H1 (cell line): ENCODE results near the gene AIF1L. TPM values are rescaled to one million over a fixed set of nuclear protein-coding genes. Genes with fewer than 3 reads are reported as not detected.
A peak's percentile ranks its signal among the peaks of the same experiment; 100 is the strongest.

Source experiments
- CTCF ChIA-PET: fragments of 300-600 bp; sonication (Branson Sonifier 250); formaldehyde crosslinking; loops from one replicate; lab custom pipeline; 2021; ENCODE audit not compliant: partially characterized antibody; lab: Charles Lee
- POLR2A ChIA-PET: fragments of 300-600 bp; sonication (Branson Sonifier 250); formaldehyde crosslinking; loops from one replicate; lab custom pipeline; 2021; ENCODE audit warnings: inconsistent platforms; ENCODE audit not compliant: partially characterized antibody; lab: Charles Lee
- DNase-seq, 2 experiments: peaks; one replicate each; pipeline versions ENCODE4 v3.0.0 to v3.0.0-alpha.2; 2010 to 2022; ENCODE audit warnings: low spot score in 2 of 2, low read depth in 1 of 2, mixed read lengths in 1 of 2
- FAIRE-seq: peaks from 2 replicates; lab custom pipeline; 2011; peaks lifted over from hg19 to GRCh38; lab: Jason Lieb, UNC
- H2AFZ ChIP-seq: 2 replicates; pipeline ENCODE4 v1.8.1; 2012; ENCODE audit warnings: low read length, inconsistent platforms
- H2AK5ac ChIP-seq: 2 replicates; pipeline ENCODE4 v1.6.1; 2013; ENCODE audit warnings: low read depth, low read length
- H2BK120ac ChIP-seq: replicated peaks from 2 replicates; pipeline ENCODE3; 2013; ENCODE audit warnings: low read depth, low read length, inconsistent platforms
- H2BK12ac ChIP-seq: 2 replicates; pipeline ENCODE4 v1.6.1; 2013; ENCODE audit warnings: low read depth, low read length
- H2BK15ac ChIP-seq: 2 replicates; pipeline ENCODE4 v1.6.1; 2013; ENCODE audit warnings: low read length
- H2BK20ac ChIP-seq: 2 replicates; pipeline ENCODE4 v1.6.1; 2013; ENCODE audit warnings: low read length
- H2BK5ac ChIP-seq: 2 replicates; pipeline ENCODE4 v1.6.1; 2013; ENCODE audit warnings: low read depth, low read length
- H3K14ac ChIP-seq: 2 replicates; pipeline ENCODE4 v1.6.1; 2013; ENCODE audit warnings: inconsistent platforms; ENCODE audit not compliant: insufficient read length
- H3K18ac ChIP-seq: 2 replicates; pipeline ENCODE4 v1.6.1; 2013; ENCODE audit warnings: low read length; ENCODE audit errors: extremely low read depth
- H3K23ac ChIP-seq: 2 replicates; pipeline ENCODE4 v1.6.1; 2013; ENCODE audit warnings: inconsistent platforms; ENCODE audit not compliant: insufficient read length
- H3K23me2 ChIP-seq: 2 replicates; pipeline ENCODE4 v1.6.1; 2013; ENCODE audit warnings: low read depth, low read length
- H3K27ac ChIP-seq: 2 replicates; pipeline ENCODE4 v1.6.1; 2011; ENCODE audit warnings: low read depth, low read length, inconsistent platforms
- H3K27me3 ChIP-seq, 4 experiments: replicated peaks in 1 of 4; 1 replicate in 1 of 4; 2 replicates in 3 of 4; pipeline versions ENCODE4 v1.6.1 to v1.8.1; 2011 to 2013; ENCODE audit warnings: low read length in 3 of 4, mild to moderate bottlenecking in 3 of 4, inconsistent platforms in 2 of 4, mixed read lengths in 2 of 4, moderate library complexity in 1 of 4; ENCODE audit not compliant: control insufficient read depth in 3 of 4, insufficient read depth in 3 of 4; ENCODE audit errors: extremely low read depth in 1 of 4
- H3K36me3 ChIP-seq, 4 experiments: 2 replicates each; pipeline versions ENCODE4 v1.6.1 to v1.8.1; 2011 to 2013; ENCODE audit warnings: mild to moderate bottlenecking in 4 of 4, low read length in 3 of 4, moderate library complexity in 2 of 4, control low read depth in 1 of 4, inconsistent platforms in 1 of 4; ENCODE audit not compliant: insufficient read depth in 4 of 4, control insufficient read depth in 2 of 4
- H3K4ac ChIP-seq: replicated peaks from 2 replicates; pipeline ENCODE3; 2013; ENCODE audit warnings: low read length, low read depth, mixed read lengths, inconsistent platforms; ENCODE audit not compliant: insufficient read length
- H3K4me1 ChIP-seq, 4 experiments: replicated peaks in 1 of 4; 1 replicate in 1 of 4; 2 replicates in 3 of 4; pipeline versions ENCODE4 v1.6.1 to v1.8.1; 2011 to 2013; ENCODE audit warnings: low read length in 3 of 4, inconsistent platforms in 2 of 4, mixed read lengths in 1 of 4; ENCODE audit not compliant: insufficient read depth in 4 of 4, control insufficient read depth in 3 of 4
- H3K4me2 ChIP-seq, 2 experiments: 2 replicates each; pipeline versions ENCODE4 v1.6.1 to v1.8.1; 2011 to 2013; ENCODE audit warnings: low read depth in 2 of 2, low read length in 2 of 2, control low read depth in 1 of 2, inconsistent platforms in 1 of 2, mild to moderate bottlenecking in 1 of 2; ENCODE audit not compliant: insufficient read depth in 1 of 2
- H3K4me3 ChIP-seq, 4 experiments: fragments of 200-600, 300-600 bp in 1 of 4; sonication (generic), shearing (Covaris generic), sonication (Bioruptor Twin) in 1 of 4; 2 replicates each; pipeline versions ENCODE4 v1.5.1 to v1.8.1; 2011 to 2016; ENCODE audit warnings: low read length in 4 of 4, low read depth in 3 of 4, control low read depth in 2 of 4, inconsistent platforms in 2 of 4, mild to moderate bottlenecking in 2 of 4, mixed read lengths in 1 of 4, moderate library complexity in 1 of 4; ENCODE audit not compliant: insufficient read depth in 2 of 4; ENCODE audit errors: extremely low read depth in 1 of 4
- H3K56ac ChIP-seq: replicated peaks from 2 replicates; pipeline ENCODE3; 2013; ENCODE audit warnings: low read depth, mild to moderate bottlenecking, mixed read lengths, low read length, inconsistent platforms; ENCODE audit not compliant: insufficient read length
- H3K79me1 ChIP-seq: 2 replicates; pipeline ENCODE4 v1.6.1; 2013; ENCODE audit warnings: low read depth, low read length, control low read depth
- H3K79me2 ChIP-seq, 2 experiments: 2 replicates each; pipeline versions ENCODE4 v1.6.1 to v1.8.1; 2012 to 2013; ENCODE audit warnings: low read length in 2 of 2, mild to moderate bottlenecking in 2 of 2, inconsistent platforms in 1 of 2; ENCODE audit not compliant: insufficient read depth in 2 of 2, control insufficient read depth in 1 of 2
- H3K9ac ChIP-seq, 4 experiments: replicated peaks in 1 of 4; 1 replicate in 1 of 4; 2 replicates in 3 of 4; pipeline versions ENCODE4 v1.6.1 to v1.8.1; 2011 to 2013; ENCODE audit warnings: low read depth in 3 of 4, low read length in 3 of 4, control low read depth in 2 of 4, mild to moderate bottlenecking in 2 of 4, moderate library complexity in 2 of 4, inconsistent platforms in 1 of 4; ENCODE audit errors: extremely low read depth in 1 of 4
- H3K9me3 ChIP-seq, 2 experiments: 2 replicates each; pipeline versions ENCODE4 v1.6.1 to v1.8.1; 2012 to 2013; ENCODE audit warnings: mild to moderate bottlenecking in 2 of 2, moderate library complexity in 2 of 2, control low read depth in 1 of 2, inconsistent platforms in 1 of 2, low read depth in 1 of 2, low read length in 1 of 2, mixed read lengths in 1 of 2; ENCODE audit not compliant: insufficient read depth in 2 of 2
- H4K20me1 ChIP-seq, 2 experiments: replicated peaks in 1 of 2; 2 replicates each; pipeline versions ENCODE3 to v1.8.1; 2011 to 2013; ENCODE audit warnings: inconsistent platforms in 2 of 2, low read length in 2 of 2, mild to moderate bottlenecking in 1 of 2; ENCODE audit not compliant: insufficient read depth in 2 of 2, control insufficient read depth in 1 of 2
- H4K5ac ChIP-seq: 2 replicates; pipeline ENCODE4 v1.6.1; 2013; ENCODE audit warnings: low read length, low read depth, mixed read lengths, inconsistent platforms; ENCODE audit not compliant: insufficient read length
- H4K8ac ChIP-seq: 2 replicates; pipeline ENCODE4 v1.8.0; 2013; ENCODE audit warnings: mild to moderate bottlenecking, moderate library complexity, low read length, inconsistent platforms; ENCODE audit not compliant: insufficient read depth; ENCODE audit errors: extremely low read depth
- H4K91ac ChIP-seq: replicated peaks from 2 replicates; pipeline ENCODE3; 2013; ENCODE audit warnings: low read length, mixed read lengths, inconsistent platforms; ENCODE audit not compliant: insufficient read length
- CEBPB ChIP-seq: IDR thresholded peaks from 2 replicates; pipeline ENCODE4 v1.6.1; 2012; ENCODE audit warnings: low read depth, low read length
- HDAC2 ChIP-seq, 2 experiments: fragments of 300-600 bp in 1 of 2; sonication (generic) in 1 of 2; IDR thresholded peaks; 2 replicates each; pipeline ENCODE4 v1.6.1; 2011 to 2012; ENCODE audit warnings: low read depth in 2 of 2, low read length in 2 of 2, mild to moderate bottlenecking in 2 of 2, moderate library complexity in 2 of 2, borderline replicate concordance in 1 of 2, inconsistent platforms in 1 of 2
- WGBS, 2 experiments: shearing (Covaris generic) in 1 of 2; methylation state at CpG; one replicate each; pipeline versions ENCODE4 v1.1.6 to v1.1.7; 2013 to 2015; ENCODE audit warnings: low lambda C conversion rate in 2 of 2, mixed read lengths in 2 of 2, inconsistent platforms in 1 of 2, low coverage in 1 of 2, missing lambda C conversion rate in 1 of 2; ENCODE audit not compliant: insufficient replicate concordance in 2 of 2, insufficient coverage in 1 of 2, insufficient read length in 1 of 2; ENCODE audit errors: extremely low coverage in 1 of 2, missing lambda C conversion rate in 1 of 2; 5-methylcytosine and 5-hydroxymethylcytosine counted together
- polyA plus RNA-seq, 7 experiments: library from polyadenylated mRNA; depleted of rRNA in 3 of 7; stranded (reverse) in 5 of 7; unstranded in 2 of 7; fragments of >200 nt in 5 of 7; fragments of 200-250 nt in 2 of 7; gene quantifications; 1 replicate in 5 of 7; 2 replicates in 1 of 7; 4 replicates in 1 of 7; pipeline versions ENCODE4 v1.2.1 to v1.2.3, GENCODE V29; 2011 to 2013; ENCODE audit warnings: missing spikeins in 2 of 7, mixed read lengths in 2 of 7
- total RNA-seq: library from RNA; stranded (reverse); fragmentation: NEBNext Ultra II Directional; extraction: Animal tissue kit (Norgen Biotek cat#: 25700); gene quantifications from 2 replicates; pipeline ENCODE4 v1.2.1, GENCODE V29; 2021

The AIF1L gene
- total and polyA plus RNA-seq, 2 of the 8 experiments (the other 6 are each of a cell fraction or from before 2014, with no cell fraction given): 70.7 to 149 TPM

DNA sequence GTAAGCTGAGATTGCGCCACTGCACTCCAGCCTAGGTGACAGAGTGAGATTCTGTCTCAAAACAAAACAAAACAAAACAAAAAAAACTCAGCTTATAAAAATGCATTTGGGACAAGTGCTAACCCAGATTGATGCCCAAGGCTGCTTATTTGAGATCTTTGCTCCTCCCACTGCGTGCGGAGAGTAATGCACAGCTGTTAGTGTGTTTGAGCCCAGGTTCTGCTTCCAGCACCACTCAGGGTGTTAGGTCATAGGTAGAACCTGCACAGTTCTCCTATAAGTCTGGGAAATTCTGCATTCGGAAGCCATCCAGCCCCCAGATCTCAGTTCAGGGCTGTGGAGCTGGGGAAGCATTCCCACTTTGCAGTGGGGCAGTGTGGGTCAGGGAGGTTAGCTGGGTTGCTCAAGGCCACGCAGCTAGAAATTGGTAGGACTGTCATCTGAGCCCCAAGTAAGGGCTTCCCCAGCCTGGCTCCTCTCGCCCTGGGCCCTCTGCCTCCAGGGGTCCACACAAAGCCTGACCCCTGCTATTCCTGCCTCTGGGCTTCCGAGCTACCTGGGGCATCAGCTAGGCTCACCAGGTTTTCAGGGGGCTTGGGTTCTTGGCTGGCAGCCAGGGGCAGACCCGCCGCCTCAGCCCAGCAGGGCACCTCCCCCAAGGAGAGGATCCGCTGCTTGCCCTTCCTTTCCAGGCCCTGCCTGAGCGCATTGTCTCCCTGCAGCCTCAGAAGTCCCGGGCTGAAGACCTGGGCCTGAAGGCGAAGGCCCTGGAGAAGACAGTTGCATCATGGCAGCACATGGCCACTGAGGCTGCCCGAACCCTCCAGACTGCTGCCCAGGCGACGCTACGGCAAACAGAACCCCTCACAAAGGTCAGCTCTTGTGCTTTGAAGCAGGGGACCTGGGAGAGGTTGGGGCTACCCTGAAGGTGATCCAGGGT, 17.6 kb upstream of the AIF1L start:
- H3K79me1 ChIP-seq: no peaks in the 10 kb centered on the region
- H3K36me3 ChIP-seq: no peaks in the 10 kb centered on the region
- no peak overlapping the region for H2BK15ac ChIP-seq
- no peak overlapping the region for H3K23ac ChIP-seq
- no peak overlapping the region for H3K14ac ChIP-seq
- no peak overlapping the region for H3K4ac ChIP-seq
- H3K4me3 ChIP-seq: no peak overlapping the region
- no peak overlapping the region for H3K9ac ChIP-seq
- no peaks in the 10 kb centered on the region for H3K9me3 ChIP-seq
- no peak overlapping the region for H2BK12ac ChIP-seq
- H3K4me2 ChIP-seq: no peak overlapping the region
- WGBS, 2 experiments: 87% methylated on average over 17 of the region's 17 CpGs; no CpG with 5 or more reads in 1 of the 2 experiments
- ChIA-PET CTCF (interaction anchor here (0.8 to 8.5 kb wide), 8 partner anchors 16 to 74 kb away, joined by 3 to 54 read pairs (median 4); partner anchors contain the start of gene AIF1L), POLR2A (interaction anchor here (0.6 to 3.7 kb wide), 10 partner anchors 9 to 46 kb away, joined by 3 to 16 read pairs (median 4); partner anchors contain the start of gene NUP214)
- no peak overlapping the region for H3K27ac ChIP-seq
- FAIRE-seq (no peak), DNase-seq (no peak)
- no peaks in the 10 kb centered on the region for H4K20me1 ChIP-seq
- no peaks in the 10 kb centered on the region; a peak in 1 of 7 replicates for H3K4me1 ChIP-seq
- no peak overlapping the region for H2BK5ac ChIP-seq
- H2BK120ac ChIP-seq: no peak overlapping the region
- H3K18ac ChIP-seq: no peak overlapping the region; the same call in 1 of the 2 replicates
- no peak overlapping the region for H4K8ac ChIP-seq
- H3K27me3 ChIP-seq: no peaks in the 10 kb centered on the region
- no peak overlapping the region for H2BK20ac ChIP-seq
- no peaks in the 10 kb centered on the region for H3K79me2 ChIP-seq
- no peak overlapping the region for H2AK5ac ChIP-seq
- no peaks in the 10 kb centered on the region for H3K23me2 ChIP-seq
- H4K5ac ChIP-seq: no peak overlapping the region
- no peak overlapping the region for H4K91ac ChIP-seq
- no peak overlapping the region for H3K56ac ChIP-seq
- H2AFZ ChIP-seq: no peak overlapping the region; the same call in 1 of the 2 replicates
- TF ChIP-seq CEBPB: peak; percentile 40; the same call in 1 of the 2 replicates
- TF ChIP-seq HDAC2 (IDR thresholded peaks at IDR 0.05; ENCODE audit: borderline replicate concordance in 1 of 2, low read depth in 2 of 2, low read length in 2 of 2): no peak
